AG09309 (cell line): ENCODE data around the gene BABAM2.

Experiments used
- DNase-seq: peaks from one replicate; pipeline ENCODE4 v3.0.0-alpha.2; 2010; ENCODE audit warnings: low read depth
- H3K4me3 ChIP-seq: 2 replicates; pipeline ENCODE4 v1.5.1; 2011; ENCODE audit warnings: mild to moderate bottlenecking, low read depth, low read length, moderate library complexity; ENCODE audit not compliant: control insufficient read depth
- TF ChIP-seq, protein P1 (sequence below): IDR thresholded peaks from 2 replicates; pipeline ENCODE4 v1.5.1; 2011; ENCODE audit warnings: mild to moderate bottlenecking, low read depth, low read length, inconsistent platforms; ENCODE audit not compliant: insufficient read depth, control insufficient read depth; ENCODE audit errors: missing control alignments

Gene BABAM2

DNA sequence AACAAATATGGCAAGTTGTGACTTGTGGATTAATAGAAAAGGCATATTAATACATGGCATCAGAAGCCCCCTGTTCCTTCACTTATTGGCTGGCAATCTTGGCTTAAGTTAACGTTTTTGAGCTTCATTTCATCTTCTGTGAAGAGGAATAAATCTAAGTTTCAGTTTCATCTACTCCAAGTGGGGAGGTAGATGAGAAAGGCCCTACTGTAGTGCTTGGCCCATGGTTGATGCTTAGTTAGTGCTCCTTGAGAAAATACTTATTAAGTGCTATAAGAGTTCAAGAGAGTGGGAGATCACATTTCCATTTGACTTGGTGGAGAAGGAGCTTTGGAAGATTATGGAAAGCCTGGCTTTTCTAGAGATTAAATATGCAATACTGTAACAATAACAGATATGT is 244.3 kb downstream of the BABAM2 start:
- TF ChIP-seq, protein P1, sequence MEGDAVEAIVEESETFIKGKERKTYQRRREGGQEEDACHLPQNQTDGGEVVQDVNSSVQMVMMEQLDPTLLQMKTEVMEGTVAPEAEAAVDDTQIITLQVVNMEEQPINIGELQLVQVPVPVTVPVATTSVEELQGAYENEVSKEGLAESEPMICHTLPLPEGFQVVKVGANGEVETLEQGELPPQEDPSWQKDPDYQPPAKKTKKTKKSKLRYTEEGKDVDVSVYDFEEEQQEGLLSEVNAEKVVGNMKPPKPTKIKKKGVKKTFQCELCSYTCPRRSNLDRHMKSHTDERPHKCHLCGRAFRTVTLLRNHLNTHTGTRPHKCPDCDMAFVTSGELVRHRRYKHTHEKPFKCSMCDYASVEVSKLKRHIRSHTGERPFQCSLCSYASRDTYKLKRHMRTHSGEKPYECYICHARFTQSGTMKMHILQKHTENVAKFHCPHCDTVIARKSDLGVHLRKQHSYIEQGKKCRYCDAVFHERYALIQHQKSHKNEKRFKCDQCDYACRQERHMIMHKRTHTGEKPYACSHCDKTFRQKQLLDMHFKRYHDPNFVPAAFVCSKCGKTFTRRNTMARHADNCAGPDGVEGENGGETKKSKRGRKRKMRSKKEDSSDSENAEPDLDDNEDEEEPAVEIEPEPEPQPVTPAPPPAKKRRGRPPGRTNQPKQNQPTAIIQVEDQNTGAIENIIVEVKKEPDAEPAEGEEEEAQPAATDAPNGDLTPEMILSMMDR = no peak
- H3K4me3 ChIP-seq = no peak overlapping the region
- DNase-seq = no peak

DNA sequence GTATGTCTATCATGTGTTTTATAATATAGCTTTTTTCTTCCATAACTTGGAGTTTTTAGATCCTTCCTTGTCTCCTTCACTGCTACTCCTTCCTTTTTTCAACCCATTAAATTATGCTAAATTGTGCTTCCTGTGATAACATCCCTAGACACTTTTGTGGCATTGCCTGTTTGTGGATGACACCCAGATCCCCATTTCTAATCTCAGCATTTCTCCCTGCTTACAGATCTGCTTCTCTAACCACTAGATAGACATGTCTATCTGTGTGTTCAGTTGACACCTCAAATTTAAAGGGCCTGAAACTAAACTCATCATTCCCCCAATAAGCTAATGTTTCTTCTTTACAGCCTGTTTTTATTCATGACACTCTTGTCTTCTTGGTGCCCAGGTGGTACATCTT is 244.8 kb downstream of the BABAM2 start:
- TF ChIP-seq, protein P1 = no peak
- DNase-seq = no peak
- H3K4me3 ChIP-seq = no peak overlapping the region

DNA sequence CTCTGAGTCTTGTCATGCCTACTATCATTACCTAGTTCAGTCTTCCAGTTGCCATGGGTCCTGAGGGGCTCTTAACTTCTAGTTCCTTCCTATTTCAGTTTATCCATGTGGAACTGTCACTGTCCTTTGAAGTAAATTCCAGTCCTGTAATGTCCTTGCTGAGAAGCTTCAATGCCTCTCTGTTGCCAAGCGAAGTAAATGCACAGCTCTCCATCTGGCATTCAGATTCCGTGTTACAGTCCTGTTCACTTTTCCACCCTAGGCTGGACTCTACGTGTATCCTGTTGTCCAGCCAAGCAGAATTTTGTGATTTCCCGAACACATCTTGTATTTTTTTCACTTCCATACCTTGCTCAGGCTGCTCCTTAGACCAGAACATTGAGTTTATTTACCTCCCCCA is 245.3 kb downstream of the BABAM2 start:
- DNase-seq = no peak
- TF ChIP-seq, protein P1 = no peak
- no peak overlapping the region for H3K4me3 ChIP-seq

DNA sequence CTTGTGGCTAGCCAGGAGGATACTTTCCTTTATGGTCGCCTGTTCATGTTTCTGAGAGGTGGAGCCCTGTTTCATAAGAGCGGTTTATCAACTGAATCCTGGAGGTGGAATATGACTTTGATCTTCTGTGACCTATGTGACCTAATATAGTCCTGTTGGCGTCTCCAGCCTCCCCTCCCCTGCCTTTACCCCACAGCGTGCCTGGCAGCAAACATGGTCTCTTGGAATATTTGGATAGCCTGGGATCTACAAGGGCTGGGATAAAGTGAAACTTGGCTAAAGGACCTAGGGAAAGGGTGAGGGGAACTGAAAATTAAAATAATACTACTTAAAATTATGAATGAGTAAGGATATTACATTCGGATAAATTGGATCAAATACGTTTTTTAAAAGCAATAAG is 246.0 kb downstream of the BABAM2 start:
- no peak for DNase-seq
- TF ChIP-seq, protein P1 = no peak
- no peak overlapping the region for H3K4me3 ChIP-seq

DNA sequence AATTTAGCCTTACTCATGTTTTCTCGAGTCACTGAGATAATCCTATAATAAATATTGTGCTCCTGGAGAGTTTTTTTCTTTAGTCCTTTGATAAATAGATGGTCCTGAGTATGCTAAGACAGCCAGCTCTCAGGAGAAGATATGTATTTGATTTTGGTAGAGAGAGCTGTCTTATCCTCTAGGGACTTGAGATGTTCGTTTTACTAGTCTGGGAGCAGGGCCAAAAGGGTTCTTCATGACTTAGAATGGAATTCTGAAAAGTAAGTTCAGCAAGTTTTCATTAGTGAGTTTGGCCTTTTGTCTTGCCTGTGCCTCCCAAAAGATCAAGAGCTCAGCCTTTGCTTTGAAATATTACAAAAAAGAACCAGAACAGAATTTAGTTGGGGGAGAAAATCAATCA is 246.7 kb downstream of the BABAM2 start:
- DNase-seq = peak; percentile 88
- H3K4me3 ChIP-seq = no peak overlapping the region
- TF ChIP-seq, protein P1 = no peak

DNA sequence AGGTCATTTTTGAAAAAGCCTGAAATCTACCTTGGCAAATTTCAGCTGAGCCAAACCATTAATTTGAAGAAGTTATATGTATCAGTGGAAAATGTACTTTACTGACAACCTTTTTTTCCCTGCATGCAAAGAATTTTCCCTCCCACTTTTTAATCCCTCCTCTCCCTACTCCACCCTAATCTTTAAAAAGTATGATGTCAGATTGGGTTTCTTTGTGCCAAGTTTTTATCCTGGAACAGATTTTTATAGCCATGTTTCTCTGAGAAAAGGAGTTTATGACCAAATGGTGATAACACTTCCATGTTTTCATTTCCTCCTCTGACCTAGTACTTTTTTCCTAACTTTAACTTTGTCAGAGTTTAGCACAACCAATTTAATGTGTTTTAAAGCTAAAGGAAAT is 251.9 kb downstream of the BABAM2 start:
- peak; percentile 55 for DNase-seq
- TF ChIP-seq, protein P1 = no peak
- H3K4me3 ChIP-seq = no peak overlapping the region

DNA sequence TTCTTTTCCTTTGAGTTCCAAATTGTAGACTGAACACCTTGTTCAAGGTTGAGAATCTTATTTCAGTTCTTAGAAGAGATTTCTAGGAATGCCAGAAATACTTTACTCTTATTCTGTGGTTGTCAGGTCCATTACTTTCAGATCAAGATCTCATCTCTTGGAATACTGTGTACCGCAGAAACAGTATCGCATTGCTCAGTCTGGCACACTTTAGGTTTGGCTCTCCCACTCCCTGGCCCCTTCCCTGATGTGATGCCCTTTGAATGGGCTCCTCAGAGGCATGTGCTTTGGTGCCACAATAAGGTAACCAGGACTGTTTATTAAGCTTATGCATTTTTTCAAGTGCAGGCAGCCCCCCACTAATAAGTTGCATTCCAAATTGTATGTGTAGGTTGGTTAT is 257.5 kb downstream of the BABAM2 start:
- TF ChIP-seq, protein P1 = no peak
- no peak overlapping the region for H3K4me3 ChIP-seq
- DNase-seq = no peak
